Measurements from ENCODE around the gene SASH1. TPM values are rescaled to one million over a fixed set of nuclear protein-coding genes. Genes with fewer than 3 reads are reported as not detected.

Gene SASH1
- polyA plus RNA-seq, 1 donor: 30.2 TPM

- no peak for DNase-seq
Measured at GRCh38 chr6:148401571-148401970, 58.9 kb downstream of the SASH1 start.

GRCh38 chr6:148404456-148405054 is 61.9 kb downstream of the SASH1 start:
- DNase-seq: no peak

GRCh38 chr6:148405894-148406293 is 63.3 kb downstream of the SASH1 start:
- no peak for DNase-seq

- no peak for DNase-seq
Measured at GRCh38 chr6:148406579-148407371, 64.1 kb downstream of the SASH1 start.

- DNase-seq: no peak
Measured at GRCh38 chr6:148407372-148407771, 64.7 kb downstream of the SASH1 start.

- no peak for DNase-seq
Measured at GRCh38 chr6:148413321-148414091, 70.9 kb downstream of the SASH1 start.

GRCh38 chr6:148414092-148414489 is 71.5 kb downstream of the SASH1 start:
- DNase-seq: no peak

- DNase-seq: no peak
Measured at GRCh38 chr6:148414836-148415235, 72.2 kb downstream of the SASH1 start.

- no peak for DNase-seq
Measured at GRCh38 chr6:148415511-148416260, 73.0 kb downstream of the SASH1 start.

GRCh38 chr6:148416330-148416965 is 73.8 kb downstream of the SASH1 start:
- DNase-seq: no peak

- no peak for DNase-seq
Measured at GRCh38 chr6:148417045-148417444, 74.4 kb downstream of the SASH1 start.

GRCh38 chr6:148419430-148419829 is 76.8 kb downstream of the SASH1 start:
- DNase-seq: no peak

- DNase-seq: peak; percentile 61
Measured at GRCh38 chr6:148422085-148422484, 79.4 kb downstream of the SASH1 start.

- no peak for DNase-seq
Measured at GRCh38 chr6:148423133-148423532, 80.5 kb downstream of the SASH1 start.

- DNase-seq: no peak
Measured at GRCh38 chr6:148423601-148424270, 81.1 kb downstream of the SASH1 start.

- no peak for DNase-seq
Measured at GRCh38 chr6:148425443-148425842, 82.8 kb downstream of the SASH1 start.

- no peak for DNase-seq
Measured at GRCh38 chr6:148426317-148426977, 83.8 kb downstream of the SASH1 start.

GRCh38 chr6:148427333-148427732 is 84.7 kb downstream of the SASH1 start:
- DNase-seq: no peak

GRCh38 chr6:148429423-148429822 is 86.8 kb downstream of the SASH1 start:
- DNase-seq: no peak

GRCh38 chr6:148430897-148431296 is 88.3 kb downstream of the SASH1 start:
- no peak for DNase-seq

- no peak for DNase-seq
Measured at GRCh38 chr6:148431413-148431812, 88.8 kb downstream of the SASH1 start.

Measured in left kidney (tissue), 2 donors.